ENCODE measurements around the gene ELFN2.

DNA sequence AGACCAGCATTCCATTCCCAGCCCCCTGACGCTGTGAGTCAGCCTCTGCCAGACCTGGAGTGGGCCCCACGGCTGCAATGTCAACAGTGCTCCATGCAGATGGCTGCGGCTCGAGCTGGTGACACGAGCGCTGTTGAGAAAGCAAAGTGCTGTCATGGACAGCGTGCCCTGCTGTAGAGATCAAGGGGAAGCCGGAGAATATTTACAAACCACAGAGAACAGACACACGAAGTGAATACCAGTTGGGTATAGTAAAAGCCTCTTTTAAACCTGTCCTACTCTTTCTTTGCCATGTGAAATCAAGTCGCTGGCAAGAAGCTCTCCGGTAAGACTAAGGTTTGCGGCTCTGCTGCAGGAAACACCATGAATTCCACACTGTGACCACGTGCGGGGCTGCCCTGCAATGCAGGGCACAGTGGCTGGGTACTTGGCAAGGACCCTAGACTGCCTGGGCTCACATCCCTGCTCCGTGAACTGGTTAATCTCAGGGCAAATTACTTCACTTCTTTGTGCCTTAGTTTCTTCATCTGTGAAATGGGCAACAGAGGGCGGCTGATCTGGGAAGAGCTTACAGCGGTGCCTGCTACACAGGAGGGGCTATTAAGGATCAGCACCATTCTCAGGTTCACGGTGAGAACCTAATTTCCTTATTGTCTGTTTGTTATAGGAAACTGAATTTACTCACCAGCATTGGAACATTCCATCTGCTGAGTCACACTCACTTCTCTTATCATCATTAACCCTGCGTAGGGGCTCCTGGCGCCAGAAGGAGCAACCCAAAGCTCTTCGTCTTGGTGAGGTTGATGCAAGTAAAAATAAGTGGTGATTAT is 27.8 kb upstream of the ELFN2 start:
- TF ChIP-seq, protein P1, sequence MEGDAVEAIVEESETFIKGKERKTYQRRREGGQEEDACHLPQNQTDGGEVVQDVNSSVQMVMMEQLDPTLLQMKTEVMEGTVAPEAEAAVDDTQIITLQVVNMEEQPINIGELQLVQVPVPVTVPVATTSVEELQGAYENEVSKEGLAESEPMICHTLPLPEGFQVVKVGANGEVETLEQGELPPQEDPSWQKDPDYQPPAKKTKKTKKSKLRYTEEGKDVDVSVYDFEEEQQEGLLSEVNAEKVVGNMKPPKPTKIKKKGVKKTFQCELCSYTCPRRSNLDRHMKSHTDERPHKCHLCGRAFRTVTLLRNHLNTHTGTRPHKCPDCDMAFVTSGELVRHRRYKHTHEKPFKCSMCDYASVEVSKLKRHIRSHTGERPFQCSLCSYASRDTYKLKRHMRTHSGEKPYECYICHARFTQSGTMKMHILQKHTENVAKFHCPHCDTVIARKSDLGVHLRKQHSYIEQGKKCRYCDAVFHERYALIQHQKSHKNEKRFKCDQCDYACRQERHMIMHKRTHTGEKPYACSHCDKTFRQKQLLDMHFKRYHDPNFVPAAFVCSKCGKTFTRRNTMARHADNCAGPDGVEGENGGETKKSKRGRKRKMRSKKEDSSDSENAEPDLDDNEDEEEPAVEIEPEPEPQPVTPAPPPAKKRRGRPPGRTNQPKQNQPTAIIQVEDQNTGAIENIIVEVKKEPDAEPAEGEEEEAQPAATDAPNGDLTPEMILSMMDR (conservative IDR thresholded peaks at IDR 0.05; ENCODE audit: low read length) = no peak
- TF ChIP-seq EZH2phosphoT487 (IDR thresholded peaks at IDR 0.05; ENCODE audit: borderline replicate concordance, low read depth, low read length) = no peak

Data from OCI-LY7 (cell line).